ENCODE data around the gene PXMP2. TPM values are rescaled to one million over a fixed set of nuclear protein-coding genes. Genes with fewer than 3 reads are reported as not detected.

The PXMP2 gene
- polyA plus RNA-seq, 3 donors: 2.9 to 9.2 (median 8.7) TPM

DNA sequence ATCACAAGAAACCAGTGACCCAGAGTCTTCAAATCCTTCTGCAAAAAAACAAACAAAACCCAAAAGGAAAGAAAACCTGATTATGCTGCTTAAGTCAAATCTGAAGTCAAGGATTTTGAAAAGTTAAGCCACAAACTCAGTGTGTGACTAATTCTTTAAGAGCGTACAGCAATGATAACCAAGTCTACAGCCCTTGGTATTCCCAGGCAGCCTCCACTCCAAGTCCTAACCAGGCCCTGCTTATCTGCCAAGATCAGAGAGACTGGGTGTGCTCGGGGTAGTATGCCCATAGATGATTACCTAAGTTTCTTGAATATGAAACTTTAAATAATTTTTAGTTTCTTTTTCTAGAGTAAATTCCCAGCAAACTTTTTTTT, 36.4 kb downstream of the PXMP2 start:
- TF ChIP-seq, protein P1, sequence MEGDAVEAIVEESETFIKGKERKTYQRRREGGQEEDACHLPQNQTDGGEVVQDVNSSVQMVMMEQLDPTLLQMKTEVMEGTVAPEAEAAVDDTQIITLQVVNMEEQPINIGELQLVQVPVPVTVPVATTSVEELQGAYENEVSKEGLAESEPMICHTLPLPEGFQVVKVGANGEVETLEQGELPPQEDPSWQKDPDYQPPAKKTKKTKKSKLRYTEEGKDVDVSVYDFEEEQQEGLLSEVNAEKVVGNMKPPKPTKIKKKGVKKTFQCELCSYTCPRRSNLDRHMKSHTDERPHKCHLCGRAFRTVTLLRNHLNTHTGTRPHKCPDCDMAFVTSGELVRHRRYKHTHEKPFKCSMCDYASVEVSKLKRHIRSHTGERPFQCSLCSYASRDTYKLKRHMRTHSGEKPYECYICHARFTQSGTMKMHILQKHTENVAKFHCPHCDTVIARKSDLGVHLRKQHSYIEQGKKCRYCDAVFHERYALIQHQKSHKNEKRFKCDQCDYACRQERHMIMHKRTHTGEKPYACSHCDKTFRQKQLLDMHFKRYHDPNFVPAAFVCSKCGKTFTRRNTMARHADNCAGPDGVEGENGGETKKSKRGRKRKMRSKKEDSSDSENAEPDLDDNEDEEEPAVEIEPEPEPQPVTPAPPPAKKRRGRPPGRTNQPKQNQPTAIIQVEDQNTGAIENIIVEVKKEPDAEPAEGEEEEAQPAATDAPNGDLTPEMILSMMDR (IDR thresholded peaks at IDR 0.05): no peak
- WGBS (ENCODE audit: insufficient coverage): 100% methylated on average over 1 of the region's 2 CpGs
- peaks cover 7% of the 10 kb centered on the region for H4K20me1 ChIP-seq (ENCODE audit: insufficient read depth, low read length)
- no peaks in the 10 kb centered on the region for H3K4me1 Mint-ChIP-seq
- peak overlapping the region in 1 of 7 donors; percentile 70 for H3K27ac Mint-ChIP-seq
- H3K27me3 Mint-ChIP-seq (ENCODE audit: low read depth in 3 of 3): no peaks in the 10 kb centered on the region
- H3K9ac ChIP-seq (ENCODE audit: insufficient read depth, low read length, poor library complexity, severe bottlenecking): no peak overlapping the region
- H3K9me3 Mint-ChIP-seq: peaks cover 0 to 2% (median 0%) of the 10 kb centered on the region in 7 donors
- no peaks in the 10 kb centered on the region for H3K27me3 ChIP-seq (ENCODE audit: control insufficient read depth in 2 of 2, insufficient read depth in 2 of 2, low read length in 2 of 2)
- H3K4me3 Mint-ChIP-seq: no peak overlapping the region
- intact Hi-C loops (cut with micrococcal nuclease): no loop called here
- no peak overlapping the region for H2AFZ ChIP-seq (ENCODE audit: insufficient read depth, low read depth, low read length, poor library complexity, severe bottlenecking)
- DNase-seq: no peak
- H3K4me2 ChIP-seq (replicated peaks; ENCODE audit: extremely low read depth, low read length, poor library complexity, severe bottlenecking): no peak overlapping the region
- no peak overlapping the region for H3K27ac ChIP-seq (ENCODE audit: low read depth in 1 of 2, low read length in 2 of 2)
- no peaks in the 10 kb centered on the region for H3K79me2 ChIP-seq (ENCODE audit: insufficient read depth, low read length)
- H3K36me3 Mint-ChIP-seq: peaks cover 82 to 97% of the 10 kb centered on the region in 2 donors
- H3K4me1 ChIP-seq (ENCODE audit: control insufficient read depth in 1 of 2, insufficient read depth in 2 of 2, low read length in 2 of 2): no peaks in the 10 kb centered on the region
- no peaks in the 10 kb centered on the region for H3K9me3 ChIP-seq (replicated peaks in 1 of 2; ENCODE audit: control insufficient read depth in 1 of 2, insufficient read depth in 1 of 2, low read length in 2 of 2)
- H3K36me3 ChIP-seq (replicated peaks in 1 of 2; ENCODE audit: control insufficient read depth in 1 of 2, insufficient read depth in 2 of 2, low read length in 2 of 2): peaks cover 85 to 100% of the 10 kb centered on the region in 2 donors
- H3K4me3 ChIP-seq (replicated peaks in 1 of 3; ENCODE audit: low read depth in 2 of 3, low read length in 3 of 3): no peak overlapping the region

DNA sequence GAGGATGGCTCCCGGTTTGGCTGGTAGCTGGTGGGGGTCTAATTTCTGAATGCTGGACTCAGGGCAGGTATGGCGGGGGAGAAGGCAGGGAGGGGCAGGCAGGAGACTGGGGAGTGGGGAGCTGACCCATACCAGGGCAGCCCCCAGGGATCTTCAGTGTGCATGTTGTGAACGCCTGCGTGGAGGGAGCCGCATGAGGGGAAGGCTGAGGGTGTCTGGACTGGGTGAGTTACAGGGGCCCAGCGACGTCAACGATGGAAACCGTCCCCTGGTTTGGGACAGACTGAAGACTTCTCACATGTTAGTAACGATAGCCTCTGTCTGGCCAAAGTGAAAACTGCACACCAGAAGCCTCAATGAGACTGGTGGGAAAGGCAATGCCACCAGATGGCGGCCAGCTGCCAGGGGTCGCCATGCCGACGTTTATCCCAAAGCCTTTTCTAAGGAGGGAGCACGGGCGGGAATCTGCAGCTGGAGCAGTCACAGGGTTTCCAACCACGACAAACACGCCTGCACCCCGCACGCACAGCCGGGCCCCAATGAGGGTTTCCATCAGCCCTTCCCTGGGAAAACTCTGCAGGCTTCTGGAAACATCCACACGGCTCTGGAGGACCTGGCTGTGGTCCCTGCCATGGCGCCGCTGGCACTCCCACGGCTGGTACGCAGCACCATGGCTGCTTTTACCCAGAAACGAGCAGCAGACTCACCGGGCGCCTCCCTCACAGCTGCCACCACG, 37.3 kb downstream of the PXMP2 start:
- TF ChIP-seq, protein P1 (IDR thresholded peaks at IDR 0.05): no peak
- peak in 1 of 3 donors; percentile 2 for DNase-seq
- H3K9ac ChIP-seq (ENCODE audit: insufficient read depth, low read length, poor library complexity, severe bottlenecking): no peak overlapping the region

More for the DNA sequence above, 37.3 kb downstream of the PXMP2 start:
- intact Hi-C loops (cut with micrococcal nuclease): no loop called here
- Mint-ChIP-seq H3K4me3 (no peak overlapping the region), H3K36me3 (peaks cover 76 to 93% of the 10 kb centered on the region in 2 donors), H3K9me3 (peaks cover 0 to 2% (median 0%) of the 10 kb centered on the region in 7 donors), H3K27ac (peak overlapping the region in 2 of 7 donors; percentile 66 to 70), H3K4me1 (no peaks in the 10 kb centered on the region), H3K27me3 (ENCODE audit: low read depth in 3 of 3) (no peaks in the 10 kb centered on the region)
- H3K4me2 ChIP-seq (replicated peaks; ENCODE audit: extremely low read depth, low read length, poor library complexity, severe bottlenecking): no peak overlapping the region
- no peak overlapping the region for H3K4me3 ChIP-seq (replicated peaks in 1 of 3; ENCODE audit: low read depth in 2 of 3, low read length in 3 of 3)
- H4K20me1 ChIP-seq (ENCODE audit: insufficient read depth, low read length): peaks cover 5% of the 10 kb centered on the region
- no peak overlapping the region for H3K27ac ChIP-seq (ENCODE audit: low read depth in 1 of 2, low read length in 2 of 2)
- no peak overlapping the region for H2AFZ ChIP-seq (ENCODE audit: insufficient read depth, low read depth, low read length, poor library complexity, severe bottlenecking)
- H3K79me2 ChIP-seq (ENCODE audit: insufficient read depth, low read length): no peaks in the 10 kb centered on the region
- 95% methylated on average over 28 of the region's 30 CpGs for WGBS (ENCODE audit: insufficient coverage)
- H3K36me3 ChIP-seq (replicated peaks in 1 of 2; ENCODE audit: control insufficient read depth in 1 of 2, insufficient read depth in 2 of 2, low read length in 2 of 2): peaks cover 79 to 96% of the 10 kb centered on the region in 2 donors
- H3K9me3 ChIP-seq (replicated peaks in 1 of 2; ENCODE audit: control insufficient read depth in 1 of 2, insufficient read depth in 1 of 2, low read length in 2 of 2): no peaks in the 10 kb centered on the region
- no peaks in the 10 kb centered on the region for H3K4me1 ChIP-seq (ENCODE audit: control insufficient read depth in 1 of 2, insufficient read depth in 2 of 2, low read length in 2 of 2)
- no peaks in the 10 kb centered on the region for H3K27me3 ChIP-seq (ENCODE audit: control insufficient read depth in 2 of 2, insufficient read depth in 2 of 2, low read length in 2 of 2)
